GM20431 (cell line): ENCODE measurements around the gene MAP2K1.
"Not testable (repeated sequence)": the region's sequence is repeated elsewhere in the genome, so short reads cannot be mapped to it uniquely, and the experiment has no call there.

Source experiments
- in situ Hi-C: fragments of 300-500 bp; cut with MseI, MboI; formaldehyde crosslinking; loops from one replicate; pipeline ENCODE4 v1.15.0; 2020; ENCODE audit warnings: low sequenced_read_pairs; ENCODE audit not compliant: unreplicated experiment

Gene MAP2K1

GRCh38 chr15:66417736-66418135, 31.0 kb downstream of the MAP2K1 start:
- in situ Hi-C loops: no loop called here

GRCh38 chr15:66419471-66419870, 32.8 kb downstream of the MAP2K1 start:
- in situ Hi-C loops: no loop called here

- in situ Hi-C loops: no loop called here
Observed at GRCh38 chr15:66422347-66422746, 35.6 kb downstream of the MAP2K1 start.

- in situ Hi-C loops: no loop called here
Observed at GRCh38 chr15:66423149-66423548, 36.4 kb downstream of the MAP2K1 start.

GRCh38 chr15:66424963-66425612, 38.4 kb downstream of the MAP2K1 start:
- in situ Hi-C loops: no loop called here

- in situ Hi-C loops: no loop called here
Observed at GRCh38 chr15:66425837-66426236, 39.1 kb downstream of the MAP2K1 start.

- in situ Hi-C loops: no loop called here
Observed at GRCh38 chr15:66429117-66429516, 42.4 kb downstream of the MAP2K1 start.

GRCh38 chr15:66429546-66429945, 42.8 kb downstream of the MAP2K1 start:
- in situ Hi-C loops: no loop called here

GRCh38 chr15:66430627-66431255, 44.0 kb downstream of the MAP2K1 start:
- in situ Hi-C loops: no loop called here

- in situ Hi-C loops: no loop called here
Observed at GRCh38 chr15:66433726-66434125, 47.0 kb downstream of the MAP2K1 start.

- in situ Hi-C loops: no loop called here
Observed at GRCh38 chr15:66440501-66440900, 53.8 kb downstream of the MAP2K1 start.

- in situ Hi-C loops: no loop called here
Observed at GRCh38 chr15:66452420-66452819, 65.7 kb downstream of the MAP2K1 start.

GRCh38 chr15:66452971-66453580, 66.4 kb downstream of the MAP2K1 start:
- in situ Hi-C loops: no loop called here

- in situ Hi-C loops: no loop called here
Observed at GRCh38 chr15:66454143-66454542, 67.4 kb downstream of the MAP2K1 start.

GRCh38 chr15:66456211-66456610, 69.5 kb downstream of the MAP2K1 start:
- in situ Hi-C loops: no loop called here

GRCh38 chr15:66459818-66460615, 73.3 kb downstream of the MAP2K1 start:
- in situ Hi-C loops: no loop called here

GRCh38 chr15:66461294-66461693, 74.6 kb downstream of the MAP2K1 start:
- in situ Hi-C loops: not testable (repeated sequence)

GRCh38 chr15:66461917-66462316, 75.2 kb downstream of the MAP2K1 start:
- in situ Hi-C loops: no loop called here

GRCh38 chr15:66462627-66463026, 75.9 kb downstream of the MAP2K1 start:
- in situ Hi-C loops: no loop called here

GRCh38 chr15:66465294-66465693, 78.6 kb downstream of the MAP2K1 start:
- in situ Hi-C loops: not testable (repeated sequence)
